NCI-H187 treated with DMSO at 0.1 percent for 48 hours (cell line): Measurements from ENCODE around the gene SNCB.
"Not testable (repeated sequence)": the region's sequence is repeated elsewhere in the genome, so short reads cannot be mapped to it uniquely, and the experiment has no call there.

ENCODE experiments used
- DNase-seq: peaks from one replicate; lab custom pipeline; 2025; lab: John Stamatoyannopoulos, UW

The SNCB gene

GRCh38 chr5:176597417-176598389, 32.6 kb downstream of the SNCB start:
- no peak for DNase-seq

- no peak for DNase-seq
Measured at GRCh38 chr5:176596689-176597416, 33.5 kb downstream of the SNCB start.

GRCh38 chr5:176596069-176596644, 34.2 kb downstream of the SNCB start:
- DNase-seq, result no peak

- no peak for DNase-seq
Measured at GRCh38 chr5:176595386-176595943, 34.9 kb downstream of the SNCB start.

GRCh38 chr5:176594554-176594953, 35.8 kb downstream of the SNCB start:
- DNase-seq, result no peak

- no peak for DNase-seq
Measured at GRCh38 chr5:176593273-176593869, 37.0 kb downstream of the SNCB start.

GRCh38 chr5:176592573-176592972, 37.8 kb downstream of the SNCB start:
- no peak for DNase-seq

- DNase-seq, result not testable (repeated sequence)
Measured at GRCh38 chr5:176591667-176592066, 38.7 kb downstream of the SNCB start.

- peak; percentile 66 for DNase-seq
Measured at GRCh38 chr5:176590035-176590717, 40.2 kb downstream of the SNCB start.

GRCh38 chr5:176589039-176589769, 41.1 kb downstream of the SNCB start:
- no peak for DNase-seq

- no peak for DNase-seq
Measured at GRCh38 chr5:176588297-176588696, 42.0 kb downstream of the SNCB start.

GRCh38 chr5:176587398-176587797, 42.9 kb downstream of the SNCB start:
- DNase-seq, result no peak

GRCh38 chr5:176583076-176583475, 47.3 kb downstream of the SNCB start:
- DNase-seq, result no peak

- DNase-seq, result no peak
Measured at GRCh38 chr5:176581361-176581760, 49.0 kb downstream of the SNCB start.

GRCh38 chr5:176579323-176579722, 51.0 kb downstream of the SNCB start:
- DNase-seq, result no peak

GRCh38 chr5:176578391-176578808, 51.9 kb downstream of the SNCB start:
- DNase-seq, result no peak

GRCh38 chr5:176577312-176578176, 52.8 kb downstream of the SNCB start:
- no peak for DNase-seq

GRCh38 chr5:176575488-176576422, 54.6 kb downstream of the SNCB start:
- DNase-seq, result no peak
